Measurements from ENCODE around the gene CCDC106.

The CCDC106 gene

GRCh38 chr19:55635856-55636440 is 12.1 kb upstream of the CCDC106 start:
- DNase-seq (ENCODE audit: low read depth, low spot score) = no peak

- no peak for DNase-seq (ENCODE audit: low read depth, low spot score)
Observed at GRCh38 chr19:55636723-55637122, 11.3 kb upstream of the CCDC106 start.

DNA sequence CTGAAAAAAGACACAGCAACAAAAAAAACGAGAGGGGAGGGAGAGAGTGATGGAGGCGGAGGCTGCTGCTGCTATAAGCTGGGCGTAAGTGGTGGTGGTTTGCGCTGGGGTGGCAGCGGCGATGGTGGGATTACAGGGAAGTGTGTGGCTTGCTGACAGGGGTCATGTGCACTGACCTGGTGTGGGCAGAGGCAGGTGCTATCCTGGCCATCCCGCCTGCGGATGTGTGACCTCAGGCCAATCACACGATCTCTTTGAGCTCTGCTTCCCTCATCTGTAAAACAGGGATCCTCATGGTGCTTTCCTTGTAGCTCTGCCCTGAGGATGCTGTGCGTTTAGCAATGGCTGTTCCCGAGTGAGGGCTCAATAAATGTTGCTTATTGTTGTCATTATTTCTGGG is 10.5 kb upstream of the CCDC106 start:
- no peak for DNase-seq (ENCODE audit: low read depth, low spot score)

DNA sequence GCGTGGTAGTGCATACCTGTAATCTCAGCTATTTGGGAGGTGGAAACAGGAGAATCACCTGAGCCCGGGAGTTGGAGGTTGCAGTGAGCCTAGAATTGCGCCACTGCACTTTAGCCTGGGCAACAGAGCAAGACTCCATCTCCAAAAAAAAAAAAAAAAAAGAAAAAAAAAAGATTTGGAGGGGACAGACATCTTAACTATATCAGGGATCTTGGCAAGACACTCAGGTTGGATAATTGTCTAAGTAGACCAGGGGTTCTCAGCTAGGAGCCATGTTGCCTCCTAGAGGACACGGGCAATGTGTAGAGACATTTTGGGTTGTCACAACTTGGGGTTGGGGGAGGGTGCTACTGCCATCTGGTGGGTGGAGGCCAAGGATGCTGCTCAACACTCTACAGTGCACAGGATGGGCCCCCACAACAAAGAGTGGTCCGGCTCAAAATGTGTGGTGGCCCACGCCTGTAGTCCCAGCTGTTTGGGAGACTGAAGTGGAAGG is 9.1 kb upstream of the CCDC106 start:
- peak; percentile 67 for DNase-seq (ENCODE audit: low read depth, low spot score)

DNA sequence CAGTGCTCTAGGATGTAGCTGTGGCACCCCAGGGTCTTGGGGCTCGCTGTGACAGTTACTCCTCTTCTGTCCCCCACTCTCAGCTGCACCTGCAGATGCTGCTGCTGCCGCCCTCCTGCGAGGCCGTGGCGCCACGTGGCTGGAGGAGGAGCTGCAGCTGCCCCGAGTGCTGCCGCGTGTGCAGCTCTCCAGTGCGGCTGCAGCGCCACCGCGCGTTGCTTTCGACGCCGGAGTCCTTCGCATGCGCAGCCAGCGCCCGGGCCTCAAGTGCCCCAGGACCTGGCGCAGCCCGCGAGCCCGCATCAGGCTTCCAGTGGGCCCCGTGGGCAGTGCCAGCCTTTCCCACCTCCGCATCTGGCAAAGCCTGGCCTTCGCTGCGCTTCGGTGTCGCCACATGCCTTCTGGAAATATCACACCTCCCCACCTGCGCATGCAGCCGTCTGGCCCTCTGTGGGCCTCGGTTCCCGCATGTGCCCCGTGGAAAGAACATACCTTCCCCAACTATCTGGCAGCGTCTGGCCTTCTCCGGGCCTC is 7.9 kb upstream of the CCDC106 start:
- DNase-seq (ENCODE audit: low read depth, low spot score) = peak; percentile 87

- DNase-seq (ENCODE audit: low read depth, low spot score) = peak; percentile 73
Observed at GRCh38 chr19:55640577-55641425, 7.2 kb upstream of the CCDC106 start, which contains the start of gene ZNF580. TSS of gene ZNF580 (plus strand) at chr19:55641002. CDS start at chr19:55642509, 1,507 bp downstream.

DNA sequence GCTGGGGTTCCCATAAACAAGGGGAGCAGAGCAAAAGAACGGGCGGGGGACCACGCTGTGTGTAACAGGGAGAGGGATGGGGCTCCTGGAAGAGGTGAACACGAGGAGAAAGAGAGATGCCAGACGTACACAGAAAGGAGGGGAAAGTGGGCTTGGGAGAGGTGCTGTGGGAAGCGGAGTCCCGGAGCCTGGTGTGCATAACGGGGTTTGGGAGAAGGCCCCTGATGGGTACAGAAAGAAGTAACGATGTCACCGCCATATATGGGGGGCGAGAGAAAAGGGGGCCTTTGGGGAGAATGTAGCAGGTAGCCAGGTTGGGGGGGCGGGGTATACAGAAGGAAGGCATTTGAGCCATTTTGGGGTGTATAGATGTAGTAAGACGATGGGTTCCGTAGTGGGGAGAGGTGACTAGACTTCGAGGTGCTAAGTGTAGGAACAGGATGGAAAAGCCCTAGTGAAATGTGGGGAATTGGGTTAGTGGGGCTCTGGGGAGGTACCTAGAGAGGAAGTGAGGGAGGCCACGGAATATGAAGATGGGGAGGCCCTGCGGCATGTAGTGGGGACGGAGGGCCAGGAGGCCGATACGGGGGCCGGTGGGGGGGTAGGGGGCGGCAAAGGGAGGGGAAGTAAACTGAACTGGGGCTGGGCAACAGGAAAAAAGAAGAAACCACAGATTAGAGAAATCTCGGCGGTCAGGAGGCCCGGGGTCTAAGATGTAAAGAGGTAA is 6.4 kb upstream of the CCDC106 start:
- no peak for DNase-seq (ENCODE audit: low read depth, low spot score)

DNA sequence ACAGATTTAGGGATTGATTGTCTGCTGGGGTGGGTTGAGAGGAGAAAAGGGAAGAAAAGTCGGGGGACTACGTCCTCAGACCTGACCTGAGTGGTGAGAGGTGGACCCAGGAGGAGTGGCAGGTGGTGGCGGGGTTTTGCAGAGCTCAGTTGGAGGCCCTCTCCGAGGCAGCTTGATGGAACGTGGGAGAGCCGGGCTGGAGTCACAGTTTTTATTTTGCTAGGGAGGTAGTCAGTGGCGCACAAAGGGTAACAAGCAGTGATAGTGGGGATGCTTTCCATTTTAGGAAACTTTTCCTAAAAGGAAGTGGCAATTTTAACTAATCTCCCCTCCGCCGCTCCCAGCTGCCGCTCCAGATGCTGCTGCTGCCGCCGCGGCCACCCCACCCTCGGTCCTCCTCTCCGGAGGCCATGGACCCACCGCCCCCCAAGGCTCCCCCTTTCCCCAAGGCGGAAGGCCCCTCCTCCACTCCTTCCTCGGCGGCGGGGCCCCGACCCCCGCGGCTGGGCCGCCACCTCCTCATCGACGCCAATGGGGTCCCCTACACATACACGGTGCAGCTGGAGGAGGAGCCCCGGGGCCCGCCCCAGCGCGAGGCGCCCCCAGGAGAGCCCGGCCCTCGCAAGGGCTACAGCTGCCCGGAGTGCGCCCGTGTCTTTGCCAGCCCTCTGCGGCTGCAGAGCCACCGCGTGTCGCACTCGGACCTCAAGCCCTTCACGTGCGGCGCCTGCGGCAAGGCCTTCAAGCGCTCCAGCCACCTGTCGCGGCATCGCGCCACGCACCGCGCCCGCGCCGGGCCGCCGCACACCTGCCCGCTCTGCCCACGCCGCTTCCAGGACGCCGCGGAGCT is 5.6 kb upstream of the CCDC106 start:
- no peak for DNase-seq (ENCODE audit: low read depth, low spot score)

DNA sequence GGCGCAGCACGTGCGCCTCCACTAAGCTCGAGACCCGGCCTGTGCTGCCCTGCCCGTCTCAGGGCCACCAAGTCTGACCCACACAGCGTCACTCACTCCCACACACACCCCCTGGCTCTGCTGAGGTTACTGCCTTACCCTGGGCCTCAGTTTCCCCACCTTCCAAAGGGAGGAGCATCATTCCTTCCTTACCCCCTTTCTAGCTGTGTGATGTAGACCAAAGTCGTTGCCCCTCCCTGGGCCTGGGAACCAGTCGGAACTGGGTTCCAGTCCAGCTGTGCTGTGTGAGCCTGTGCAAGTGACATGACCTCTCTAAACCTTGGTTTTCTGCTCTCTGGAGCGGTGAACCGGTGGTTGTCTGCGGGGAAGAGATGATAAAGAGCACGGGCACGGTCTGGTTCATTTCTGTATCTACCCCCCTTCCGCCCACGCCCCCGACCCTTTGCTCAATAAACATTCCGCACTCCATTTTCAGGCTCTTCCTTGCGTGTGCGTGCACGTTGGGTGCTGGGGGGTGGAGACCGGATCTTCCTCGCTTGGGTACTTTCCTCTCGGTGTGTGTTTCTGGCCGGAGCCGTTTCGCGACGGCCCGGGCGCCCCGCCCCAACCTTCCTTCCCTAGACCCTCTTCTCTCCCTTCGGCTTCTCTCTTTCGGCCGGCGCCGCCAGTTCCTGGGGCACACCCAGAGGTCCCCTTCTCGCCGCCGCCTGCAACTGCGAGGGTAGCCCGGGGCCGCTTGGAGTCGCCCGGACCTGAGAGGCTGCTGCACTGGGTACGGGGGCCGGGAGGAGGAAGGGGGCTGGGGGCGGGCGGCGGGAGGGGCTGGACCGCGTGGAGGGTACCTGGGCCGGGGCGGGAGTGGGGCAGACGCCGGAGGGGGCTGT is 4.8 kb upstream of the CCDC106 start, which contains the start of gene ZNF581:
ZNF581 (plus strand) TSS at position 647 of the 884 bp plus-strand sequence. CDS start 923 bp downstream, outside the sequence.
- peak; percentile 84 for DNase-seq (ENCODE audit: low read depth, low spot score)

DNA sequence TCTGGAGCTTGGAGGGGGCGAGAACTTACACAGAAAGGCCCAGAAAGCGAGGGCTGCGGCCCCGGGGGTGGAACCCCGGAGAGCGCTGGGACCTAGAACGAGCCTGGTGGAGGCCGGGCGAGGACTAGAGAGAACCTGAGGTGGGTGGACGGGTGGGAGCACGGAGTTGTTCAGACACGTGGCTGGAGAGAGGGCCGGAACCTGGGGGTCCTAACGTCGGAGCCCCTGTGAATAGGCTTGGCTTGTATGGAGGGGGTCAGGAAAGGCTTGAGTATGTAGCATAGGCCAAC is 4.2 kb upstream of the CCDC106 start:
- no peak for DNase-seq (ENCODE audit: low read depth, low spot score)

DNA sequence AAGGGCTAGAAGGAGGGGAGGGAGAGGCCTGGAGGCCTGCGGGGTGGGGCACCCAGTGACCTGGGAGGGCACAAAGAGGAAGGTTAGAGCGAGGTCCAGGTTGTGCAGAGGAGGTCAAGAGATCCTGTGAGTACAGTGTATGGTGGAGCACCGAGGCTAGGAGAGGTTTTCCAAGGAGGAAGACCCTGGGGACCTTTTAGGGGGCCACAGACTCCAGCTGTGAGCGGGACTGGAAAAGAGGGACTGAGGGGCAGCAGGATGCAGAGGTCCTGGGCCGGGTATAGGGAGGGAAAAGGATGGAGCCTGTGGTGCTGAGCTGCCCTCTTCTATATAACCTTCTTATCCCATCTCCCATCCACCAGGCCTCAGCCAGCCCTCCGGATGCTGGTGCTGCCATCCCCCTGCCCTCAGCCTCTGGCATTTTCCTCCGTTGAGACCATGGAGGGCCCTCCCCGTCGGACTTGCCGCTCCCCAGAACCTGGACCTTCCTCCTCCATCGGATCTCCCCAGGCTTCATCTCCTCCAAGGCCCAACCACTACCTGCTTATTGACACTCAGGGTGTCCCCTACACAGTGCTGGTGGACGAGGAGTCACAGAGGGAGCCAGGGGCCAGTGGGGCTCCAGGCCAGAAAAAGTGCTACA is 3.7 kb upstream of the CCDC106 start:
- DNase-seq (ENCODE audit: low read depth, low spot score) = no peak

DNA sequence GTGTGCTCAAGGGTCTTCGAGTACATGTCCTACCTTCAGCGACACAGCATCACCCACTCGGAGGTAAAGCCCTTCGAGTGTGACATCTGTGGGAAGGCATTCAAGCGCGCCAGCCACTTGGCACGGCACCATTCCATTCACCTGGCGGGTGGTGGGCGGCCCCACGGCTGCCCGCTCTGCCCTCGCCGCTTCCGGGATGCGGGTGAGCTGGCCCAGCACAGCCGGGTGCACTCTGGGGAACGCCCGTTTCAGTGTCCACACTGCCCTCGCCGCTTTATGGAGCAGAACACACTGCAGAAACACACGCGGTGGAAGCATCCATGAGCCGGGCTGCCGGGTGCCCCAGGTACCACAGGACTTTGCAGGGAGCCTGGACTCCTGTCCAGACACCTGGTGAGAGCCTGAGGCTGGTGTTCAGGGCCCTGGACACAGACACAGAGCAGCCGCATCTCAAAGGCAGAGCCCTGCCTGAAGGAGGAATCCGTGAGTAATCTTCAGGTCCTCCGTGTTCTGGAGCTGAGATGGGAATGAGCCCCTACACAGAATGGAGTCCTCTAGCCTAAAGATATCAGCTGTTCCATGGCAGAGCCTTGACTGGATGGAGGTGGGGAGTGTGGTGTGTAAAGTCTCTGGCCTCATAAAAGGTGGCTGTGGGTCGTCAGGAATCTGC is 3.0 kb upstream of the CCDC106 start:
- no peak for DNase-seq (ENCODE audit: low read depth, low spot score)

GRCh38 chr19:55645512-55645881 is 2.5 kb upstream of the CCDC106 start:
- DNase-seq (ENCODE audit: low read depth, low spot score) = no peak

- DNase-seq (ENCODE audit: low read depth, low spot score) = peak; percentile 16
Observed at GRCh38 chr19:55646889-55647731, 902 bp upstream of the CCDC106 start.

DNA sequence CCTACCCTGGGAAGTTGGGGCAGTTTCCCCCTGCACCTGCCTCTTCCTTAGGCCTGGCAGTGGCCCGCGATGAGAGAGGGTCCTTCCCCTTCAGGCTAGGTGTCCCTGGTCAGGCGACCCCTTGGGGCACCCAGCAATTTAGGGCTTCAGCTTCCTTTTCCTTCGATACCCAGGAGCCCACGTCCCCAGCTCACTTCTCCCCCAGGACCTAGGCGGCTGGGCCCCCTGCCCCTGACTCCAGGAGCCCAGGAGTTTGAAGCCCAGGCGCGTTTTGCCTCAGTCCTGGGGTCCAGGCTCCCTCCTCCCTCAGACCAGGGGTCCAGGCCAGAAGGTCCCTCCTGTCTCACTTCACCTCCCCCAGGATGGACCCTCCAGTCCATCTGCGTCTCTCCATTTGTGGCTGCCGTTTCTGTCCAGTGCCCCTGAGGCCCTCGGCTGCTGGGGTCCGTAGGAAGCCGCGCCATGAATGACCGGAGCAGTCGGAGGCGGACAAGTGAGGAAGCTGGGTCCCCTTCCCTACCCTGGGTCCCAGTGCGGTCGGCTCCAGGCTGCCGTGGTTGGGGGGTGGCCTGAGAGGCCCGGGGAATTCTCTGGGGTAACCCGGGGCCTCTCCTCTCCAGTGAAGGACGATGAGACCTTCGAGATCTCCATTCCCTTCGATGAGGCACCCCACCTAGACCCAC is 714 bp downstream of the CCDC106 start:
- DNase-seq (ENCODE audit: low read depth, low spot score) = no peak

GRCh38 chr19:55649268-55650125 is 1.5 kb downstream of the CCDC106 start:
- no peak for DNase-seq (ENCODE audit: low read depth, low spot score)

GRCh38 chr19:55650126-55650557 is 2.1 kb downstream of the CCDC106 start:
- DNase-seq (ENCODE audit: low read depth, low spot score) = no peak
